Measurements from ENCODE around the gene CYTL1.
"Not testable (repeated sequence)": the region's sequence is repeated elsewhere in the genome, so short reads cannot be mapped to it uniquely, and the experiment has no call there.

The CYTL1 gene, protein sequence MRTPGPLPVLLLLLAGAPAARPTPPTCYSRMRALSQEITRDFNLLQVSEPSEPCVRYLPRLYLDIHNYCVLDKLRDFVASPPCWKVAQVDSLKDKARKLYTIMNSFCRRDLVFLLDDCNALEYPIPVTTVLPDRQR

GRCh38 chr4:5019274-5019673, at the start of gene CYTL1:
CYTL1 (minus strand) TSS chr4:5019458; CDS start chr4:5019445, 13 bp downstream.
- peak; percentile 47 for DNase-seq (ENCODE audit: low read depth, low spot score)

GRCh38 chr4:5067908-5068307, 48.6 kb upstream of the CYTL1 start:
- no peak for DNase-seq (ENCODE audit: low read depth, low spot score)

GRCh38 chr4:5066968-5067367, 47.7 kb upstream of the CYTL1 start:
- not testable (repeated sequence) for DNase-seq (ENCODE audit: low read depth, low spot score)

DNA sequence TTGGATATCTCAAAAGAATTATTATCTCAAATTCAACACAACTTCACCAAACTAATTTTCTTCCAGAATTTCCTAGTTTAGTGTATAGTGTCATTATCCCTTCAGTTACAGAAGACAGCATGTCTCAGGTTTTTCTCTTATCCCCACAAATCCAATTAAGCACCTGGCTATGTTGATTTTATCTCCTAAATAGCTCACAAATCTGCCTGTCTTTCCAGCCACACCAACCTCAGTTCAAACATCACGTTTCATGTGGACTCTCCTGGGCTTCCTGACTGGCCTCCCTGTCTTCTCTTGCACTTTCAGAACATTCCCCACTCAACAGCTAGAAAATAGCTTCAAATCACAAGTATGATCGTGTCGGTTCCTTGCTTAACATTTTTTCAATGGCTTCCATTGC, 46.8 kb upstream of the CYTL1 start:
- DNase-seq (ENCODE audit: low read depth, low spot score) = no peak

DNA sequence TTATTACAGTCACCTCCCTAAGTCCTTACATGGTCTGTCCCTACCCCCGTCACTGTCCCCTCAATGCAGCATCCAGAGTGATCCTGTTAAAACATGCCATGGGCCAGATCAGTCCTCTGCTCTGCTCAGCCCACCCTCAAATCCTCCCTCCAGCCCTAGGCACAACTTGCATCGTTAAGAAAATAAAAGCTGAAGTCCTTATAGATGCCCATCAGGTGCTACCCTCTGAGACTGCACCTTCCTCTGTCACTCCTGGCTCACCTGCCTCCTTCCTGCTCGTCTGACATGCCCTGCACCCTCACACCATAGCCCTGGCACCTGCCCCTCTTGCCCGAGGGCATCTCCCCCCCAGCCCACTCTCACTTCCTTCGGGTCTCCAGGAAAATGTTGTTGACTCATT, 36.2 kb upstream of the CYTL1 start:
- no peak for DNase-seq (ENCODE audit: low read depth, low spot score)

DNA sequence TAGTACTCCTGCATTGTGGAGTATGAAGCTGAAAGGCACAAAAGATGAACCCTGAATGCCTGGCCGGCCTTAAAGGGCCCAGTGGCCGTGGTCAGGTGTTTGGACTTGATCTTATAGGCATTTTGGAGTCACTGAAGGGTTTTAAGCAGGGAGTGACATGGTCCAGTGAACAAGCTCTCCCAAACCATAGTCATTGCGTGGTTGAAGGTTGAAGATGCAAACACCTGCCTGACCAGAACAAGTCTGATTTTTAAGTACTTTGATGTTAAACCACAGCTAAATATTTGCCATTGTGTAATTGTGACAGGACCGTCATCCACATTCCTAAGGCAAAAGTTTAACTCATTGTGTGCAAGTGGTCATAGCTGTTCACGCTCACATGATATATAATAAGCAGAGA, 35.3 kb upstream of the CYTL1 start:
- no peak for DNase-seq (ENCODE audit: low read depth, low spot score)

- no peak for DNase-seq (ENCODE audit: low read depth, low spot score)
These were observed 33.6 kb upstream of the CYTL1 start for GRCh38 chr4:5052726-5053425.

- DNase-seq (ENCODE audit: low read depth, low spot score) = no peak
These were observed 33.0 kb upstream of the CYTL1 start for GRCh38 chr4:5052204-5052702.

DNA sequence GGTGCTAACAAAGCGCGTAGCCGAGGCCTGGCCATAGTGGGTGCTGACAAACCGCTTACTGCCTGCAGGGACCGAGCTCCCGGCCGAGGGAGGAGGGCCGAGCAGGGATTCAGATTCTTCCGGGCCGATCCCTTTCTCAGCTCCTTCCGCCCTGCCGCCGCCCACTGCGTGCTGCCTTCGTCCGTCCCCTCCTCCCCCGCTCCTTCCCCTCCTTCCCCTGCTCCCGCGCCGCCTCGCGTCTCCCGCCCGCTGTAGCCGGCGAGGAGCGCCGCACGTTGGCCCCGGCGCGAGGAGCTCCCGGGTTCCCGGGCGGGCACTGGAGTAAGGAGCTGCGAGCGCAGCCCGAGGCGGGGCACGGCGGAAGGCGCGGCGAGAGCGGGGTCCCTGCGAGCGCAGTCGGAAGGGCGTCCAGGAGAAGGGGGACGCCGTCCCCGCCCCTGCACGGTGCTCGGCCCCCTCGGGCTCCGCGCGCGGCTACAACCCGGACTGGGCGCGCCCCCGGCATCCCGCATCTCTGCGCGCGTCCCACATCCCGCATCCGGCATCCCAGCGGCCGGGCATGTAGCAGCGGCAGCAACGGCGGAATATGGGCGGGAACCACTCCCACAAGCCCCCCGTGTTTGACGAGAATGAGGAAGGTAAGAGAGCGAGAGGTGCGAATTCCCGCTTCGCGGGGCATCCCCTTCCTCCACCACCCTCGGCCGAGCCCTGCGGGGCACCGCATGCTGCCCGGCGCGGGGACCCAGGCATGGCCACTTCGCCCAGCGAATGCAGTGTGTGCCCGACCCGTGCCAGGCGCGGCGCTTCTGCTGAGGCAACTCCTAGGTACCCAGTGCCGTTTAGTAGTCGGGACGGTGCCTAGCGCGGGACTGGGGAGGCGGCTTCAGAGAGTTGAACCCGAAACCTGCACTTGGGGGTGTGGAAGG, 32.3 kb upstream of the CYTL1 start, which contains the start of gene STK32B:
TSS of gene STK32B (plus strand) at position 203 of the 926 bp plus-strand sequence.
- DNase-seq (ENCODE audit: low read depth, low spot score) = peak; percentile 79

- DNase-seq (ENCODE audit: low read depth, low spot score) = peak; percentile 89
These were observed 31.4 kb upstream of the CYTL1 start for GRCh38 chr4:5050520-5051277.

DNA sequence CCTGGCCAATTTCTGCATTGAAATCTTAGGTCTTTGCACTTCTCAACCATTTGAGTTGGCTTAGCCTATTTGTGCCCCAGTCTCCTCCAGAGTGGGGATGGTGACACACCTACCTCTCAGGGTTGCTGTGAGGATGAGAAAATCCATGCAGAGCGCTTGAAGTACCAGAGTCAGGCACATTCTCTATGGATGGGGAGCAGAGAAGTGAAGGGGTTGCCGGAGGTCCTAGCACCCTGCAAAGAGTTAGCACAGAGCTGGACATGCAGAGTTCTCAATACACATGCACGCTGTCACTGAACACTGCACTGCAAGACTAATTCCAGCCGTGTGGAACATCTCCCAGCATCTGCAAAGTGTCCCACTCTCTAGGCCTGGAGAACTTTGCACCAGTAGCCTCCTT, 29.5 kb upstream of the CYTL1 start:
- no peak for DNase-seq (ENCODE audit: low read depth, low spot score)

- DNase-seq (ENCODE audit: low read depth, low spot score) = no peak
These were observed 25.8 kb upstream of the CYTL1 start for GRCh38 chr4:5045097-5045496.

- no peak for DNase-seq (ENCODE audit: low read depth, low spot score)
These were observed 25.1 kb upstream of the CYTL1 start for GRCh38 chr4:5044341-5044740.

DNA sequence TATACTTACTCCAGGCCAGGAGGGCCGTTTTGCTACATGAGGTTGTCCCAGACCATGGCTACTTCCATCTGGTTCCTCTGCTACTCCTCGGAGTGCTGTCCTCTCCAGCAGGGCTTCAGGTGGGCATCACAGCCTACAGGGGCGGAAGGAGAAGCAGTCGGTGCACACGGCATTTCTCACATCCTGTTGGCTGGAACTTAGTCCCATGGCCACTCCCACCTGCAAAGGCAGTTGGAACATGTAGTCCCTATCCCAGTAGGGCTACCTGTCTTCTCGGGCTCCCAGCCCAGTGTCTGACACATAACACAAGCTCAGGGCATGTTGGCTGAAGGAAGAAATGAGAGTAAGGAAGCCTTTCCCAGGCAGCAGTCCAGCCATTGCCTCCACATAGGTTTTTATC, 24.3 kb upstream of the CYTL1 start:
- DNase-seq (ENCODE audit: low read depth, low spot score) = no peak

- DNase-seq (ENCODE audit: low read depth, low spot score) = no peak
These were observed 22.4 kb upstream of the CYTL1 start for GRCh38 chr4:5041699-5042098.

DNA sequence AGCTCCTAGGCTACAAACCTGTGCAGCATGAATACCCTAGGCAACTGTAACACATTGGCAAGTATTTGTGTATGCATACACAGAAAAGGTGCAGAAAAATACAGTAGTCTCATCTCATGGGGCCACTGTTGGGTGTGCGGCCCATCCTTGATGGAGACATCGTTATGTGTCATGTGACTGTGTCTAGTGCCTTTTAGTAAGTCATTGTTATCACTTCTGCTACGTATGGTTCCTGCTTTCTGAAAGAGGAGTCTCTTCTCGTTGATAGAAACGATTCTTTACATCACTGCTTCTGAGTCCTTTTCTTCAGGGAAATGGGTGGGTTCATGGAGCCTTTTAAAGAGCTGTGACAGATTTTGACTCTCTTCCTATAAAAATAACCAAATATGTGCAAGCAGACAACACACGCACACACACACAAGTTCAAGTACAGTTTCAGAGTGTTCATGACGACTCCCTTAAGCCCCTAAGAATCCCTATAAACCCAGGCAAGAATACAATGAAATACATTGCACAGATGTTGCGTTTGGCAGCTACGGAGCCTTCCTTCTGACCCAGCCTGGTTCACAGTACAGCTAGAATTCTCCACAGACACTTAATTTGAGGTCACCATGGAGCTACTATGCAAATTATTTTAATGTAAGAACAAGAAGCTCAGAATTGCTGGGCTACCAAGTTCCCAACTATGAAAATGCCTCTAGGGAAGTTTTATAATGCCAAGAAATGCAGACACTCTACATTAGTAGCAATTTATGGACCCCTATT, 21.8 kb upstream of the CYTL1 start:
- DNase-seq (ENCODE audit: low read depth, low spot score) = no peak

DNA sequence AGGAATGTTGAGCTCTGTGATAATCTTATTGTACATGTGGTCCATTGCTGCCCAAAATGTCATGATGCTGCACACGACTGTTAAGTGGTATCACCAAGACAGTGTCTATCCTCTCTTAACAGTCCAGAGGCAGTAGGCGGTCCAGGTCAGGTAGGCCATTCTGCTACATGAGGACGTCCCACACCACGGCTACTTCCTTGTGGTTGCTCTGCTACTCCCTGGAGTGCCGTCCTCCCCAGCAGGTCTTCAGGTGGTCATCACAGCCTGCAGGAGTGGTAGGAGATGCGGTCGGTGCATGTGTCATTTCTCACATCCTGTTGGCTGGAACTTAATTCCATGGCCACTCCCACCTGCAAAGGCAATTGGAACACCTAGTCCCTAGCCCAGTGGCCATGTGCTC, 20.5 kb upstream of the CYTL1 start:
- no peak for DNase-seq (ENCODE audit: low read depth, low spot score)

DNA sequence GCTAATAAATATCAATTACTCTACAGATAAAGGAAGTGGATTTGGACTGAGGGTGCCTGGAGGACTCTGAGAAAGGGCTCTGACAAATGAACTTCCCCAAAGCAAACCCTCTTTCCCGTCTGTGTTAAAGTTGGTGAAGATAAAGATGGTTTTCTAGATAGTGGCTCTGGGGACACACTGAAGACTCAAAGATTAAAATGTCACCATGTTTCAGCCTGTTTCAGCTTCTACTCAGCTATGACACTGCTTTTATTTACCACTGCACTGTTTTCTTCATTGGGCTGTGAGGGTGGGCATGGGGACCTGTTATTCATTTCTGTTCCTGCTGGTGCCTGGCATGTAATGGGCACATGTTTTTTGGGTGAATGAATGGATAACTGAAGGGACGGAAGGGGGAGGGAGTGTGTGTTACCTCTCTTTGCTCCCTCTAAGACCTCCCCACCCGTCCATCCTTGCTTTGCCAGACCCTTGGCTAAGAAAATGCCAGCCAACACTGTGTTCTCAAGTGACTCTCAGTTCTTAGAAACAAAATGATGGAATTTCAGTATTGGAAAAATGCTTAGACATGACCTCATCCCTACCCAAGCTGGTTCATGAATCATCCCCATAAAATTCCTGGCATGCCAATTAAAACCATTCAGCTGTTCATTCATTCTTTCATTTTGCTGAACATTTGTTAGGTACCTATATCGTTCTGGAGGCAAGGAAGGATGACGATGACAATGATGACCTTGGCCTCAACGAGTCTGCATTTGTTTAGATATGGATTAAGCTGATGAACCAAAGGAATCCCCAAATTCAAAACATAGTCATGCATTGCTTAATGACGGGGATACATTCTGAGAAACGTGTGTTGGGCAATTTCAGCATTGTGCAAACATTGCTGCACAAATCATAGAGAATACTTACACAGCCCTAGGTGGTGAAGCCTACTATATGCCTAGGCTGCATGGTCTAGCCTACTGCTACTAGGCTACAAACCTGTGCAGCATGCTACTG, 18.6 kb upstream of the CYTL1 start:
- DNase-seq (ENCODE audit: low read depth, low spot score) = peak; percentile 92

DNA sequence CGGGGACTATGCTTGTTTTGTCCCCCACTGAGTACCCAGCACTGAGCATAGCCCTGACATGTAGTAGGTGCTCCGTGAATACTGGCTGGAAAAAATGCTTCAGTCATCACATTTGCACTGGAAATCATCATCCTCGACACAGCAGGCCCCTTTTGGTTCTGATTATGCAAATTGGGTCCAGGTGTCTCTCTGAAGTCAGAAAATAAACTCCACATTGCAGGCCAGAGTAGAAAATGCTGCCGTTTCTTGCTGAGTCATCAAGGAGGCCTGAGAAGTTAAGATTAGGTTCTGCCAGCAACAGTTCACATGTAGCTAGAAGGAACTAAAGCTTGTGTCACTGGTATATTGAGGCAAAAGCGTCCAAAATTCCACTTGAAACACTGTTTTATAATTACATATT, 17.0 kb upstream of the CYTL1 start:
- peak; percentile 64 for DNase-seq (ENCODE audit: low read depth, low spot score)

GRCh38 chr4:5034206-5034605, 14.9 kb upstream of the CYTL1 start:
- no peak for DNase-seq (ENCODE audit: low read depth, low spot score)
